Measurements from ENCODE around the gene UBQLN1.

UBQLN1 gene

DNA sequence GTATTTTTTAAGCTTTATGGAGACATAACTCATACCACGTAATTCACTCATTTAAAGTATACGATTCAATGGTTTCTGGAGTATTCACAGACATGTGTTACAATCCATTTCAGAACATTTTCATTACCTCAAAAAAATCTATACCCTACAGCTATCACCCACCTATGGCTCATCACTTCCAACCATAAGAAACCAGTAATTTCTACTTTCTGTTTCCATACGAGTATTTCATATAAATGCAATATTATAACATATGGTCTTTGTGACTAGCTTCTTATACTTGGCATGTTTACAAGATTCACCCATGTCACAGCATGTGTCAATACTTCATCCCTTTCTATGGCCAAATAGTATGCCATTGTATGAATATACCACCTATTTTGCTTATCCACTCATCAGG is 18.8 kb downstream of the UBQLN1 start:
- no peak overlapping the region for H3K27ac ChIP-seq

GRCh38 chr9:83681490-83681889 is 26.3 kb downstream of the UBQLN1 start:
- no peak for TF ChIP-seq ZFX (IDR thresholded peaks at IDR 0.05)
- TF ChIP-seq, protein P1, sequence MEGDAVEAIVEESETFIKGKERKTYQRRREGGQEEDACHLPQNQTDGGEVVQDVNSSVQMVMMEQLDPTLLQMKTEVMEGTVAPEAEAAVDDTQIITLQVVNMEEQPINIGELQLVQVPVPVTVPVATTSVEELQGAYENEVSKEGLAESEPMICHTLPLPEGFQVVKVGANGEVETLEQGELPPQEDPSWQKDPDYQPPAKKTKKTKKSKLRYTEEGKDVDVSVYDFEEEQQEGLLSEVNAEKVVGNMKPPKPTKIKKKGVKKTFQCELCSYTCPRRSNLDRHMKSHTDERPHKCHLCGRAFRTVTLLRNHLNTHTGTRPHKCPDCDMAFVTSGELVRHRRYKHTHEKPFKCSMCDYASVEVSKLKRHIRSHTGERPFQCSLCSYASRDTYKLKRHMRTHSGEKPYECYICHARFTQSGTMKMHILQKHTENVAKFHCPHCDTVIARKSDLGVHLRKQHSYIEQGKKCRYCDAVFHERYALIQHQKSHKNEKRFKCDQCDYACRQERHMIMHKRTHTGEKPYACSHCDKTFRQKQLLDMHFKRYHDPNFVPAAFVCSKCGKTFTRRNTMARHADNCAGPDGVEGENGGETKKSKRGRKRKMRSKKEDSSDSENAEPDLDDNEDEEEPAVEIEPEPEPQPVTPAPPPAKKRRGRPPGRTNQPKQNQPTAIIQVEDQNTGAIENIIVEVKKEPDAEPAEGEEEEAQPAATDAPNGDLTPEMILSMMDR (conservative IDR thresholded peaks at IDR 0.05), result no peak
- H3K27ac ChIP-seq, result no peak overlapping the region

More for the DNA sequence above, 18.8 kb downstream of the UBQLN1 start:
- no peak for TF ChIP-seq ZFX (IDR thresholded peaks at IDR 0.05)
- TF ChIP-seq, protein P1 (conservative IDR thresholded peaks at IDR 0.05), result no peak

- TF ChIP-seq, protein P1 (conservative IDR thresholded peaks at IDR 0.05), result no peak
- no peak for TF ChIP-seq ZFX (IDR thresholded peaks at IDR 0.05)
- no peak overlapping the region for H3K27ac ChIP-seq
These were observed 27.5 kb downstream of the UBQLN1 start for GRCh38 chr9:83680233-83680632.

DNA sequence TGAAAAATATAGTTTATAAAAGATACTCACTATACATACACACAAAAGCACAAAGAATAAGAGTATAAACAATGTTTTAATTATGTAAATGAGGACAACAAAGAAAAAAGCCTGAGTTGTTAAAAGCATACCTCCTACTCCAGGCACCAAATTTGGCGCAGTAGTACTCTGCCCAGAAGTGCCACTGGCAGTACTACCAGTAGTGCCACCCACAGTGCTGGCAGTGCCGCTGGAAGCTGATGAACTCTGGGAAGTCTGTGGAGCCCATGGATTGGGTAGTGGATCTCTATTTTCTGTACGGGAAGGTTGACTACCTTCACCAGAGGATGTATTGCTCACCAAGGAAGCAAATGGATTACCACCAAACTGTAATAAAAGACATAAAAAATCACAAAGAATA is 30.2 kb downstream of the UBQLN1 start:
- no peak for TF ChIP-seq ZFX (IDR thresholded peaks at IDR 0.05)
- TF ChIP-seq, protein P1 (conservative IDR thresholded peaks at IDR 0.05), result no peak
- no peak overlapping the region for H3K27ac ChIP-seq

DNA sequence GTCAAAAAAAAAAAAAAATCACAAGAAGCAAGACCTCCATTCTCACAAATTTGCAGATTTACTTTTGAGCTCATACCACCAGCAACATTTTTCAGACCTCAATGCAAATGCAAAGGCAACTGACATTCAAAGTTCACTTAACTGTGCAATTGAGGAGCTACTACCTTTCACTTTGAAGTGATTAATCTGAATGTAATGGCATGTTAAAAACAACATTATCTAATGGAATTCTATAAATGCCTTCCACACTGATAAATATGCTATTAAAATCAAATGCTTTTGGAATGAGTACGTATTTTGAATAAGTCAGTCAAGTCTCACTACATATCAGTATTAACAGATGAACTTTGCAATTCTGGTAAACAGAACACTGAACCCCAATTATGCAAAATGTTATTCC is 32.3 kb downstream of the UBQLN1 start:
- no peak overlapping the region for H3K27ac ChIP-seq
- no peak for TF ChIP-seq ZFX (IDR thresholded peaks at IDR 0.05)
- TF ChIP-seq, protein P1 (conservative IDR thresholded peaks at IDR 0.05), result no peak

- H3K27ac ChIP-seq, result no peak overlapping the region
- TF ChIP-seq ZFX (IDR thresholded peaks at IDR 0.05), result no peak
- TF ChIP-seq, protein P1 (conservative IDR thresholded peaks at IDR 0.05), result no peak
These were observed 36.3 kb downstream of the UBQLN1 start for GRCh38 chr9:83671451-83671850.

GRCh38 chr9:83670381-83670780 is 37.4 kb downstream of the UBQLN1 start:
- H3K27ac ChIP-seq, result no peak overlapping the region
- TF ChIP-seq, protein P1 (conservative IDR thresholded peaks at IDR 0.05), result no peak
- no peak for TF ChIP-seq ZFX (IDR thresholded peaks at IDR 0.05)
